SK-N-SH (cell line): ENCODE data around the gene KAT2A.

Source experiments
- CHD2 ChIP-seq: fragments of 150-350 bp; IDR thresholded peaks from 2 replicates; pipeline ENCODE4 v1.6.1; 2018; ENCODE audit warnings: low read length; ENCODE audit not compliant: partially characterized antibody
- CTCF ChIP-seq: fragments of 200-600 bp; sonication (generic); IDR thresholded peaks from 2 replicates; pipeline ENCODE4 v1.6.1; 2017; ENCODE audit warnings: antibody characterized with exemption, mild to moderate bottlenecking, moderate library complexity
- POLR2AphosphoS5 ChIP-seq: IDR thresholded peaks from 2 replicates; pipeline ENCODE4 v1.6.1; 2012; ENCODE audit warnings: low read depth, low read length
- REST ChIP-seq: IDR thresholded peaks from 2 replicates; pipeline ENCODE4 v1.6.1; 2012; ENCODE audit warnings: mild to moderate bottlenecking, low read depth, low read length, moderate library complexity
- RFX5 ChIP-seq: IDR thresholded peaks from 2 replicates; pipeline ENCODE4 v1.6.1; 2012; ENCODE audit warnings: mild to moderate bottlenecking, improper control_type of control experiment, low read length
- USF2 ChIP-seq: fragments of 150-350 bp; IDR thresholded peaks from 2 replicates; pipeline ENCODE4 v1.6.1; 2017; ENCODE audit warnings: antibody characterized with exemption, low read length, low read depth, borderline replicate concordance

GRCh38 chr17:42076797-42077559, 44.2 kb downstream of the KAT2A start:
- no peak for TF ChIP-seq CTCF
- no peak for TF ChIP-seq REST
- TF ChIP-seq USF2: no peak
- no peak for TF ChIP-seq POLR2AphosphoS5
- no peak for TF ChIP-seq RFX5
- no peak for TF ChIP-seq CHD2
